ENCODE data around the gene ABCD3.

ABCD3 gene

DNA sequence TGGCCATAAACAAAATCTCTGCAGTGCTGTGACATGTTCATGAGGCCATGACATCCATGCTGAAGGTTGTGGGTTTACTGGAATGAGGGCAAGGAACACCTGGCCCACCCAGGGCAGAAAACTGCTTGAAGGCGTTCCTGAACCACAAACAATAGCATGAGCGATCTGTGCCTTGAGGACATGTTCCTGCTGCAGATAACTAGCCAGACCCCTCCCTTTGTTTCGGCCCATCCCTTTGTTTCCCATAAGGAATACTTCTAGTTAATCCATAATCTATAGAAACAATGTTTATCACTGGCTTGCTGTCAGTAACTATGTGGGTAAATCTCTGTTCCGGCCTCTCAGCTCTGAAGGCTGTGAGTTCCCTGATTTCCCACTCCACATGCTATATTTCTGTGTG lies 28.9 kb upstream of the ABCD3 start:
- Histone ChIP-seq H3K4me1 (ENCODE audit: control insufficient read depth, insufficient read depth, low read length) (no peaks in the 10 kb centered on the region), H3K27me3 (ENCODE audit: control insufficient read depth, insufficient read depth, low read length) (no peaks in the 10 kb centered on the region), H3K9me3 (ENCODE audit: control insufficient read depth, insufficient read depth, low read length) (0 out of 2 replicates have a peak, but pooled peaks cover 2% of the 10 kb centered on the region), H3K4me3 (ENCODE audit: low read length) (no peak overlapping the region), H3K36me3 (ENCODE audit: control insufficient read depth, insufficient read depth, low read length) (no peaks in the 10 kb centered on the region), H3K27ac (ENCODE audit: low read length) (no peak overlapping the region)
- no peak for DNase-seq (ENCODE audit: low read depth, low spot score)
- no CpG with 5 or more reads among the region's 4 CpGs for WGBS (ENCODE audit: insufficient coverage, insufficient read length)

DNA sequence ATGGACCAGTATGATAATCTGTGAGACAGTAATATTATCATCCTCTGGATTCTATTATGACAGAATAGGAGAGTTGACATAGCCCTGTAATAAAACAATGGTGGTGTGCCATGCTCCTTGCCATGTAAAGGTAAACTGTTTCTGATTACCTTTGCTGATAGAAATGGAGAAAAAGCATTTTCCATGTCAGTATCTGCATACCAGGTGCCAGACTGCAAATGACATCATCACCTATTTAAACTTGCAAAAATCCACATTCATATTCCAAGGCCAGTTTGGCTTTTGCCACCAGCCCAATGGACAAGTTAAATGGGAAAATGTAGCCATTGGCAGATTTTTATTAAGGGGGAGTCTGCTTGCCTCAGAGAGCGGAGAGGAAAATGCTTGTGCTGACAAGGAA lies 23.9 kb upstream of the ABCD3 start:
- no peak overlapping the region for H3K27ac ChIP-seq (ENCODE audit: low read length)
- H3K36me3 ChIP-seq (ENCODE audit: control insufficient read depth, insufficient read depth, low read length): no peaks in the 10 kb centered on the region
- no peaks in the 10 kb centered on the region for H3K9me3 ChIP-seq (ENCODE audit: control insufficient read depth, insufficient read depth, low read length)
- H3K4me1 ChIP-seq (ENCODE audit: control insufficient read depth, insufficient read depth, low read length): no peaks in the 10 kb centered on the region
- no peaks in the 10 kb centered on the region for H3K27me3 ChIP-seq (ENCODE audit: control insufficient read depth, insufficient read depth, low read length)
- no CpG with 5 or more reads among the region's 1 CpG for WGBS (ENCODE audit: insufficient coverage, insufficient read length)
- H3K4me3 ChIP-seq (ENCODE audit: low read length): no peak overlapping the region
- no peak for DNase-seq (ENCODE audit: low read depth, low spot score)

DNA sequence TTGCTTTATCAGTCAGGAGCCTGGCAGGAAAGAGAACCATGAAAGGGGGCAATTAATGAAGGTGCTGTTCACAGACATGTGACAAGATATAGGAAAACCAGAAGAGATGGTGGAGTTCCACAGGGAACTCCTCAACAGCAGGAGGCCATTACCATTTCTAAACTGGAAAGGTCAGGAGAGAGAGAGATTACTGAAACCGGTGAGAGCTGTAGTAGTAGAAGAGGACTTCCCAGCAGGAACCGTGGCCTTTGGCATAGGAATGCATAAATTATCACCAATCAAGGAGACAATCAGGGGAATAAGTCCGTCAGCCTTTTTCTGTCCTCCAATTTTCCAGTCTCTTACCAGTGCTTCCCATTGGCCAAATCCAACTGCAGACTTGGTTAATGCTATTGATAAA lies 23.0 kb upstream of the ABCD3 start:
- Histone ChIP-seq H3K9me3 (ENCODE audit: control insufficient read depth, insufficient read depth, low read length) (no peaks in the 10 kb centered on the region), H3K36me3 (ENCODE audit: control insufficient read depth, insufficient read depth, low read length) (no peaks in the 10 kb centered on the region), H3K27ac (ENCODE audit: low read length) (no peak overlapping the region), H3K27me3 (ENCODE audit: control insufficient read depth, insufficient read depth, low read length) (no peaks in the 10 kb centered on the region), H3K4me1 (ENCODE audit: control insufficient read depth, insufficient read depth, low read length) (no peaks in the 10 kb centered on the region), H3K4me3 (ENCODE audit: low read length) (no peak overlapping the region)
- no CpG with 5 or more reads among the region's 3 CpGs for WGBS (ENCODE audit: insufficient coverage, insufficient read length)
- no peak for DNase-seq (ENCODE audit: low read depth, low spot score)

DNA sequence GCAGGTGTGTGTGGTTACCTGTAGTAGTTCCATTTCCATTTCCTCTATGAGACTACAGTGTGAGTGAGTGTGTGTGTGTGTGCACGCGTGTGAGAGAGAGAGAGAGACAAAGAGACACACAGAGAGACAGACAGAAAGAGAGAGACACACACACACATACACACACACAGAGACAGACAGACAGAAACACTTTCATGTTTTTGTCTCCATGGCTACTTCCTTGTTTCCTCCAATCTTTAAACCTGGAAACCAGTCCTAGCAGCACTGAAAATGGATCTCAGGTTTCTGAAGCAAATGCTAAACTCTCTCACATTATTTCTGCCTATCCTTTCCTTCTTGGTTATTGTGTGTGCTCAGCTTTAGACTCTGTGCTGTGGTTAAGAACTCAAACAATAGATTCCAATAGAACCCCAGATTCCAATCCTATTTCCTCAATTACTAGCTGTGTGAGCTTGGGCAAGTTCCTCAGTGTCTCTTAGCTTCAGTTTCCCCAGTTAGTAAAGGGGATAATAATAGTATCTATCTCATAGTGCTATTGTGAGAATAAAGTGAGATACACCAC lies 22.4 kb upstream of the ABCD3 start:
- no peak overlapping the region for H3K27ac ChIP-seq (ENCODE audit: low read length)
- H3K9me3 ChIP-seq (ENCODE audit: control insufficient read depth, insufficient read depth, low read length): no peaks in the 10 kb centered on the region
- H3K4me3 ChIP-seq (ENCODE audit: low read length): no peak overlapping the region
- no peaks in the 10 kb centered on the region for H3K27me3 ChIP-seq (ENCODE audit: control insufficient read depth, insufficient read depth, low read length)
- DNase-seq (ENCODE audit: low read depth, low spot score): no peak
- WGBS (ENCODE audit: insufficient coverage, insufficient read length): no CpG with 5 or more reads among the region's 2 CpGs
- H3K4me1 ChIP-seq (ENCODE audit: control insufficient read depth, insufficient read depth, low read length): no peaks in the 10 kb centered on the region
- no peaks in the 10 kb centered on the region for H3K36me3 ChIP-seq (ENCODE audit: control insufficient read depth, insufficient read depth, low read length)

DNA sequence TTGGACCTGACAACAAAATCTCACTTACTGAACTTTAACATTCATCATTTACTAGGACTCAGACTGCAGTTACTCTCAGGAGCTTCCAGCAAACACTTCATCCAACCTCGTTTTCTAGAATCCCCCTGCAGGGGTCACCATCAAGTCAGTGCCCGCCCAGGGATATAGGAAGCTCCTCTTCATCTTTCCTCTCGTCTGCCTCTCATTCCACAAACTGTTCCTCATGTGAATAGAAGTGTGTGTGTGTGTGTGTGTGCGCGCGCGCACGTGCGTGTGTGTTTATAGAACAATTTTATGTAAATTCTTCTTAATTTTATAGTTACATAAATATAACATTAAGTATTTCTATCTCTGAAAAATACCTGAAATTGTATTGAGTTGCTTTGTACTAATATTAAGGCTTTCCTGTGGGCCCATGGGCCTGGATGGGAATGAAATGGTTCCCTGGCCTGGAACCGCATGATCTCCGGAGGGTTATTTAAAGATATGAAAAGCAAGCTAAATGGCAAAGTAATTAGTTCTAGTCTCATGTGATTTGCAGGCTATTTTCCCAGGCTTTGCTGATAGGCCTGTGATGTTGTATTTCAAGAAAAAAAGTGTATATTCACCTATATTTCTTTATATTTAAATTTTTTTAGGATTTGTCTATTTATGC lies 21.7 kb upstream of the ABCD3 start:
- Histone ChIP-seq H3K27ac (ENCODE audit: low read length) (no peak overlapping the region), H3K27me3 (ENCODE audit: control insufficient read depth, insufficient read depth, low read length) (no peaks in the 10 kb centered on the region), H3K36me3 (ENCODE audit: control insufficient read depth, insufficient read depth, low read length) (no peaks in the 10 kb centered on the region), H3K4me1 (ENCODE audit: control insufficient read depth, insufficient read depth, low read length) (no peaks in the 10 kb centered on the region), H3K9me3 (ENCODE audit: control insufficient read depth, insufficient read depth, low read length) (no peaks in the 10 kb centered on the region), H3K4me3 (ENCODE audit: low read length) (no peak overlapping the region)
- DNase-seq (ENCODE audit: low read depth, low spot score): no peak
- WGBS (ENCODE audit: insufficient coverage, insufficient read length): no CpG with 5 or more reads among the region's 11 CpGs

DNA sequence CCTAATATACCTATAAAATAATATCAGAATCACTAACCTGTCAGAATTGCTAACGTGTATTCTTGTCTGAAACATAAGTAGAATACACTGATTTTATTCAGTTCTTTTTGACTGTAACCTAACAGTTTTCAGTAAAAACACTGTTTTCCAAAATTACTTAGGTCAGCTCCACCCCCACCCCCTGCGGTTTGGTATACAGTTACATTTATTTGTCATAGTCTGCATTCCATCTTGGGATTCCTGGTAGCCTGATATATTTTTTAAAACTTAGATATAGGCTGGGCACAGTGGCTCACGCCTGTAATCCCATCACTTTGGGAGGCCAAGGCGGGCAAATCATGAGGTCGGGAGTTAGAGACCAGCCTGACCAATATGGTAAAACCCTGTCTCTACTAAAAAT lies 19.8 kb upstream of the ABCD3 start:
- H3K27ac ChIP-seq (ENCODE audit: low read length): no peak overlapping the region
- DNase-seq (ENCODE audit: low read depth, low spot score): no peak
- no peak overlapping the region for H3K4me3 ChIP-seq (ENCODE audit: low read length)
- WGBS (ENCODE audit: insufficient coverage, insufficient read length): no CpG with 5 or more reads among the region's 5 CpGs
- no peaks in the 10 kb centered on the region for H3K36me3 ChIP-seq (ENCODE audit: control insufficient read depth, insufficient read depth, low read length)
- no peaks in the 10 kb centered on the region for H3K4me1 ChIP-seq (ENCODE audit: control insufficient read depth, insufficient read depth, low read length)
- H3K9me3 ChIP-seq (ENCODE audit: control insufficient read depth, insufficient read depth, low read length): no peaks in the 10 kb centered on the region
- H3K27me3 ChIP-seq (ENCODE audit: control insufficient read depth, insufficient read depth, low read length): no peaks in the 10 kb centered on the region

DNA sequence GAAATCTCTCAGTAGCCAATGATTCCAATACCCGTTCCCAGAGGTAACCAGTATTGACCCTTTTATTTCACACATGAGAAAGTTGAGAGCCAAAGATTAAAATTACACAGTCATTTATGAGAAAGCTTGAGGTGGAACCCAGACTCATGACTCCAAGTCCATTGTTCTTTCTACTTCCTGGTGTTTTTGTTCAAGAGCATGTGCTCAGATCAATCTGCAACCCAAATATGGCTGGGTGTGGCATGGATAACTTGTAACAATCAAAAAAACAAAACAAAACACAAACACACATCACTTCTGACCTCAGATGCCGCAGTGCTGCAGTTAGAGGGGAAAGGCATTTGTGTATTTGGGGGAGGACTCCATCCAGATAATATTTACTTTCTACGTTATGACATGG lies 18.7 kb upstream of the ABCD3 start:
- no peak overlapping the region for H3K27ac ChIP-seq (ENCODE audit: low read length)
- no peaks in the 10 kb centered on the region for H3K27me3 ChIP-seq (ENCODE audit: control insufficient read depth, insufficient read depth, low read length)
- DNase-seq (ENCODE audit: low read depth, low spot score): no peak
- no peaks in the 10 kb centered on the region for H3K4me1 ChIP-seq (ENCODE audit: control insufficient read depth, insufficient read depth, low read length)
- no CpG with 5 or more reads among the region's 3 CpGs for WGBS (ENCODE audit: insufficient coverage, insufficient read length)
- no peak overlapping the region for H3K4me3 ChIP-seq (ENCODE audit: low read length)
- no peaks in the 10 kb centered on the region for H3K36me3 ChIP-seq (ENCODE audit: control insufficient read depth, insufficient read depth, low read length)
- no peaks in the 10 kb centered on the region for H3K9me3 ChIP-seq (ENCODE audit: control insufficient read depth, insufficient read depth, low read length)

DNA sequence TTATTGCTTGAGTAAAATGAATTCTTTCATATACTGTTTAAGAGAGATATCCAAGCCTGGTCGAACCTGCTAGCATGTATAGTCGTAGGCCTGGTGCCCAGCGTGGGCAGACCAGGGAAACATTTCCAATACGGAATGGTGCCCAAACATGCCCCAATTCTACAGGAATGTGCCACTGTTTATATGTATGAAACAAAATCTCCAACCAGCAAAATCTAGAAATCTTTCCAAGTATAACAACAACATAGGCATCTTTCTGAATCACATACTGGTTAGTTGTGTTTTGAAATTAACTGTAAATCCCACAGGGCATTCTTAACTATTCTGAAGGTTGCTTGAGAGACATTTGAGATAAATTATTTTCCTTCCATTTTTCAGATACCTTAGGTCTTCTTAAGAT lies 17.0 kb upstream of the ABCD3 start:
- Histone ChIP-seq H3K9me3 (ENCODE audit: control insufficient read depth, insufficient read depth, low read length) (no peaks in the 10 kb centered on the region), H3K36me3 (ENCODE audit: control insufficient read depth, insufficient read depth, low read length) (no peaks in the 10 kb centered on the region), H3K27ac (ENCODE audit: low read length) (no peak overlapping the region), H3K4me3 (ENCODE audit: low read length) (no peak overlapping the region), H3K4me1 (ENCODE audit: control insufficient read depth, insufficient read depth, low read length) (no peaks in the 10 kb centered on the region), H3K27me3 (ENCODE audit: control insufficient read depth, insufficient read depth, low read length) (no peaks in the 10 kb centered on the region)
- no peak for DNase-seq (ENCODE audit: low read depth, low spot score)
- WGBS (ENCODE audit: insufficient coverage, insufficient read length): no CpG with 5 or more reads among the region's 4 CpGs

DNA sequence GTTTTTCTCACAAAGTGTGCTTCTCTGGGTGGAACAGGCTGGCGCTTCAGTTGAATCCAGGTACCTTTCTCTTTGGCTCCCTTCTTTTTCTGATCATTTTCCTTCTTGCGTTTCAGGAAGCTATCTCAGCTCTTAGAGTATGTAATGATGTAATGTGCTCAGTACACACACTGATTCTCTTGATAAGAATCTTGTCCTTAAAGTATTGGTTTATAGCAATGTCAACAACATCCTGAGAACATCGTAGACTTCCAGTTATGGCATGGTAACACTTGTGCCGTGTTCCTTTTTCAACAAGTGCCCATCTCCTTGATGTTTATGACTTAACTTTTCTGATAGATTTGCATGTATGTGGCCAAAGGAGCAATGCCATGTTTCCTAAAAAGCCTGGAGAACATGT lies 11.7 kb upstream of the ABCD3 start:
- Histone ChIP-seq H3K4me1 (ENCODE audit: control insufficient read depth, insufficient read depth, low read length) (no peaks in the 10 kb centered on the region), H3K9me3 (ENCODE audit: control insufficient read depth, insufficient read depth, low read length) (no peaks in the 10 kb centered on the region), H3K27me3 (ENCODE audit: control insufficient read depth, insufficient read depth, low read length) (no peaks in the 10 kb centered on the region), H3K27ac (ENCODE audit: low read length) (no peak overlapping the region), H3K4me3 (ENCODE audit: low read length) (no peak overlapping the region), H3K36me3 (ENCODE audit: control insufficient read depth, insufficient read depth, low read length) (no peaks in the 10 kb centered on the region)
- no CpG with 5 or more reads among the region's 4 CpGs for WGBS (ENCODE audit: insufficient coverage, insufficient read length)
- DNase-seq (ENCODE audit: low read depth, low spot score): no peak

DNA sequence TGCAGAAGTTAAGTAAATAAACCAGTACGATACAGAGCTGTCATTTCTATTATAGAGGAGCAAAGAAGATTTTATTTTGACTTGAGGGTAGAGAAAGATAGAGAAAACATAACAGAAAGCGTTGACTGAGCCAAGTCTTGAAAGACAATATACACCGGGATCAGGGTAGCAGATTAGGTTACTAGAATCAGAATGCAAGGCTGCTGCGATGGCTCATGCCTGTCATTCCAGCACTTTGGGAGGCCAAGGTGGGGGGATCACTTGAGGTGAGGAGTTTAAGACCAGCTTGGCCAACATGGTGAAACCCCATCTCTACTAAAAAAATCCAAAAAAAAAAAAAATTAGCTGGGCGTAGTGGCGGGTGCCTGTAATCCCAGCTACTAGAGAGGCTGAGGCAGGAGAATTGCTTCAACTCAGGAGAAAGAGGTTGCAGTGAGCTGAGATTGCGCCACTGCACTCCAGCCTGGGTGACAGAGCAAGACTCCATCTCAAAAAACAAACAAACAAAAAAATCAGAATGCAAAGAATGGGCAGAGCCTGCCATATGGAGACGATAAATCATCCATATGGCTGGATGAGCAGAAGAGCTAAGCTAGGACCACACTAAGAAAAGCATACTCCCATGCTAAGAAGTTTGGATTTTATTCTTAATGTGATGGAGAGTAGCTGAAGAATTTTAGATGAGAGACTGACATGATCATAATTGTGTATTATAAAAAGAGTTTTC lies 9.9 kb upstream of the ABCD3 start:
- Histone ChIP-seq H3K4me1 (ENCODE audit: control insufficient read depth, insufficient read depth, low read length) (no peaks in the 10 kb centered on the region), H3K27ac (ENCODE audit: low read length) (no peak overlapping the region), H3K4me3 (ENCODE audit: low read length) (no peak overlapping the region), H3K27me3 (ENCODE audit: control insufficient read depth, insufficient read depth, low read length) (no peaks in the 10 kb centered on the region), H3K9me3 (ENCODE audit: control insufficient read depth, insufficient read depth, low read length) (no peaks in the 10 kb centered on the region), H3K36me3 (ENCODE audit: control insufficient read depth, insufficient read depth, low read length) (no peaks in the 10 kb centered on the region)
- WGBS (ENCODE audit: insufficient coverage, insufficient read length): no CpG with 5 or more reads among the region's 8 CpGs
- no peak for DNase-seq (ENCODE audit: low read depth, low spot score)

DNA sequence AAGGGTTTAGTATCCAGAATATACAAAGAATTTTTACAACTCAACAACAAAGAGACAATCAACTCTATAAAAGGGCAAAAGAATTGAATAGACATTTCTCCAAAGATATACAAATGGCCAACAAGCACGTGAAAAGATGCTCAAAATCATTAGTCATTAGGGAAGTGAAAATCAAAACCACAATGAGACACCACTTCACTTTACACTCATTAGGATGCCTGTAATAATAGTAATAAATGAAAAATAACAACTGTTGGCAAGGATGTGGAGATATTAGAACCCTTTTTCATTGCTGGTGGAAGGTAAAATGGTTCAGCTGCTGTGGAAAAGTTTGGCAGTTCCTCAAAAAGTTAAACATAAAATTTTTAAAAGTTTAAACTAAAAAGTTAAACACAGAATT lies 7.0 kb upstream of the ABCD3 start:
- H3K4me3 ChIP-seq (ENCODE audit: low read length): no peak overlapping the region
- DNase-seq (ENCODE audit: low read depth, low spot score): no peak
- no peaks in the 10 kb centered on the region for H3K36me3 ChIP-seq (ENCODE audit: control insufficient read depth, insufficient read depth, low read length)
- H3K27me3 ChIP-seq (ENCODE audit: control insufficient read depth, insufficient read depth, low read length): no peaks in the 10 kb centered on the region
- no CpG with 5 or more reads among the region's 1 CpG for WGBS (ENCODE audit: insufficient coverage, insufficient read length)
- H3K4me1 ChIP-seq (ENCODE audit: control insufficient read depth, insufficient read depth, low read length): no peaks in the 10 kb centered on the region
- H3K9me3 ChIP-seq (ENCODE audit: control insufficient read depth, insufficient read depth, low read length): no peaks in the 10 kb centered on the region
- no peak overlapping the region for H3K27ac ChIP-seq (ENCODE audit: low read length)

All from iPS DF 6.9 (cell line).